Prostate gland (tissue), 2 donors: ENCODE results near the gene ABCC3. TPM values are rescaled to one million over a fixed set of nuclear protein-coding genes. Genes with fewer than 3 reads are reported as not detected.

Source experiments
- DNase-seq: peaks from one replicate; pipeline ENCODE4 v3.0.0-alpha.2; 2019; ENCODE audit warnings: low spot score
- H3K27ac ChIP-seq, 2 donors: fragments of 200-600 bp; sonication (generic); 2 replicates each; pipeline ENCODE4 v1.5.1; 2017 to 2019
- H3K27me3 ChIP-seq: fragments of 200-600 bp; sonication (generic); replicated peaks from 2 replicates; pipeline ENCODE4 v1.5.1; 2019; ENCODE audit not compliant: insufficient read depth
- H3K36me3 ChIP-seq, 2 donors: fragments of 200-600 bp; sonication (generic); 1 replicate in 1 of 2; 2 replicates in 1 of 2; pipeline versions ENCODE4 v1.5.1 to v1.8.1; 2017 to 2019
- H3K4me1 ChIP-seq: fragments of 200-600 bp; sonication (generic); replicated peaks from 2 replicates; pipeline ENCODE4 v1.5.1; 2019
- H3K4me3 ChIP-seq, 2 donors: fragments of 200-600 bp; sonication (generic); 2 replicates each; pipeline ENCODE4 v1.5.1; 2017 to 2019
- H3K9me3 ChIP-seq: fragments of 200-600 bp; sonication (generic); 2 replicates; pipeline ENCODE4 v1.5.1; 2017
- CTCF ChIP-seq, 4 experiments: fragments of 200-600 bp in 2 of 4; fragments of 450-650 bp in 2 of 4; sonication (generic) in 2 of 4; IDR thresholded peaks; 1 replicate in 3 of 4; 2 replicates in 1 of 4; pipeline ENCODE4 v1.5.1; 2016 to 2019; ENCODE audit warnings: antibody characterized with exemption in 4 of 4, mild to moderate bottlenecking in 2 of 4, moderate library complexity in 2 of 4
- POLR2A ChIP-seq: fragments of 450-650 bp; IDR thresholded peaks from one replicate; pipeline ENCODE4 v1.6.1; 2016; ENCODE audit warnings: antibody characterized with exemption, mild to moderate bottlenecking
- POLR2AphosphoS5 ChIP-seq: sonication (generic); formaldehyde crosslinking; IDR thresholded peaks from one replicate; pipeline ENCODE4 v1.6.1; 2017; ENCODE audit warnings: antibody characterized with exemption
- WGBS: methylation state at CpG from one replicate; pipeline ENCODE4 v1.1.5; 2018; 5-methylcytosine and 5-hydroxymethylcytosine counted together
- intact Hi-C: fragments of 100-400 bp; cut with DNase I; formaldehyde crosslinking; loops from one replicate; pipeline ENCODE4 v1.14.2; 2022
- total RNA-seq, 2 donors: library from RNA; depleted of rRNA; stranded (reverse); fragments of >200 nt; gene quantifications; one replicate each; pipeline ENCODE4 v1.1.0, GENCODE V29; 2016

The ABCC3 gene
- total RNA-seq, 2 donors from 2014 or later: 65.9 to 66.1 TPM

DNA sequence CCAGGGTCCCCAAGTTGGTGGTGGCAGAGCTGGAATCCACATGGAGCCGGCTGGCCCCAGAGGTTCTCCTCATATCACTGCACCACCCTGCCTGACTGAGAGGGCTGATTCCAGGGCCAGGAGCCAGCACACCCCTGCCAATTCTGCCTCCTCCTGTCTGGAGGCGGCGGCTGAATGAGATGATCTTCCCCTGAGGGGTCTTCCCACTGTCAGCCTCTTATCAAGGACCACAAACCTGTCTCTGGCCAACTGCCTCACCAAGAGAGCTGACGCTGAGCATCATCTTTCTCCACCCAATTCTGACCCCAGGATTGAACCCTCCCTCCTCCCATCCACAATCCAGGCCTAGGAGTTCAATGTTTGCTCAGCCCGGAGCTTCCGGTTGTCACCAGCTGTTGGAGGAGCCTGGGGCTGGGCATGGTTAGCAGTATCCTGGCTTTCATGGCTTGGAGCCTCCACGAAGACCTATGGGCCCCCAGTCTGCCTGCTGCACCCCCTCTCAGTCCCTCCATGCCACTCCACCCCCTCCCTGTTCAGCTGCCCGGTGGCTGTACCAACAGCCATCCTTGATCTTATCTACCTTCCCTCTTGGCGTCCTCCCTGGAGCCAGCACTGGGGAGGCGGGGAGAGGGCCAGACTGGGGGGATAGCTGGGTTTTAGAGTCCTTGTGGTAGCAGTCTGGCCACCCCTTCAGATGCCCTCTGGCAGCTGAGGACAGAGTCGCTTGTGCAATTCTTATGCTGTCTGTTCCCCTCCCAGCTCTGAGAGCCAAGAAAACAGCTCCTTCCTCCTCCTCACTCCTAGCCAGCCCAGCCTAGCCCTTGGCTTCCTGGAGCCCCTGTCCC lies 25.6 kb downstream of the ABCC3 start:
- 20% methylated on average over 11 of the region's 11 CpGs for WGBS
- peak overlapping the region; percentile 28 to 65 for H3K27ac ChIP-seq
- H3K9me3 ChIP-seq: no peaks in the 10 kb centered on the region
- H3K36me3 ChIP-seq: no peaks in the 10 kb centered on the region
- no peak for TF ChIP-seq CTCF (IDR thresholded peaks at IDR 0.05)
- peak; percentile 52 for TF ChIP-seq POLR2AphosphoS5
- no peak for TF ChIP-seq POLR2A
- intact Hi-C loops: no loop called here
- peaks cover 19% of the 10 kb centered on the region for H3K4me1 ChIP-seq
- DNase-seq: peak; percentile 58
- H3K27me3 ChIP-seq: no peaks in the 10 kb centered on the region
- H3K4me3 ChIP-seq: no peak overlapping the region

DNA sequence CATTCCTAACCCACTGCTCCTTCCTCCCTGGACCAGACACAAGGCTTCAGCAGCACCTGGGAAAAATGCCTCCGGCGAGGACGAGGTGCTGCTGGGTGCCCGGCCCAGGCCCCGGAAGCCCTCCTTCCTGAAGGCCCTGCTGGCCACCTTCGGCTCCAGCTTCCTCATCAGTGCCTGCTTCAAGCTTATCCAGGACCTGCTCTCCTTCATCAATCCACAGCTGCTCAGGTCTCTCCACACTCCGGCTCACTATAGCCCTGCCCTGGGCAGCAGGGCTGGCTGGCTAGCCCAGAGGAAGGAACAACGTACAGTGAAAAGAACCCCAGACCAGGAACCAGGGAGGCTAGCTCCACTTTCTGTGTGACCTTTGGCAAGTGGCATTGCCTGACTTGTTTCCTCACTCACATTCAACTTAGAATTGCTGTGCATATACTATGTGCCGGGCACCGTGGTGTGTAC lies 26.2 kb downstream of the ABCC3 start:
- H3K9me3 ChIP-seq: no peaks in the 10 kb centered on the region
- whole genome bisulfite sequencing: 84% methylated on average over 10 of the region's 10 CpGs
- H3K4me1 ChIP-seq: peaks cover 19% of the 10 kb centered on the region
- DNase-seq: no peak
- no peaks in the 10 kb centered on the region for H3K36me3 ChIP-seq
- no peak overlapping the region for H3K4me3 ChIP-seq
- peak overlapping the region; percentile 28 to 65 for H3K27ac ChIP-seq
- intact Hi-C loops: no loop called here
- H3K27me3 ChIP-seq: no peaks in the 10 kb centered on the region
- no peak for TF ChIP-seq CTCF (IDR thresholded peaks at IDR 0.05)
- no peak for TF ChIP-seq POLR2A
- no peak for TF ChIP-seq POLR2AphosphoS5

DNA sequence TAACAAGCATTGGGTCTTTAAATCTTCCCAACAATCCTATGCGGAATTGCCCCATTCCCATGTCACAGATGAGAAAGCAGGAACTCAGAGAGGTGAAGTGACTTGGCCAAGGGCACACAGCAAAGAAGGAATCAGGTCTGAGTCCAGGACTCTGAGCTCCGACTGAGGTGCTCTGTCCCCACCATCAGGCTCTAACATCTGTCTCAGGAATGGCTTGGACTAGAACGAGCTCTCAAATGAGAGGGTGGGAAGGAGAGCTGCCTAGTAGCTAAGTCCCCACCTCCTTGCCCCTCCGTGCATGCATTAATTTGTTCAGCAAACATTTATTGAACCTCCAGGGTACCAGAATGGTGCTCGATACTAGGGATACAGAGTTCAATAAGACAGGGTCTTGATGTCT lies 26.7 kb downstream of the ABCC3 start:
- Histone ChIP-seq H3K27me3 (no peaks in the 10 kb centered on the region), H3K4me1 (peaks cover 19% of the 10 kb centered on the region), H3K36me3 (no peaks in the 10 kb centered on the region), H3K27ac (peak overlapping the region in 1 of 2 donors; percentile 65), H3K9me3 (no peaks in the 10 kb centered on the region), H3K4me3 (no peak overlapping the region)
- intact Hi-C loops: no loop called here
- TF ChIP-seq POLR2A (no peak), CTCF (IDR thresholded peaks at IDR 0.05) (no peak), POLR2AphosphoS5 (no peak)
- WGBS: 80% methylated on average over 5 of the region's 5 CpGs
- no peak for DNase-seq

DNA sequence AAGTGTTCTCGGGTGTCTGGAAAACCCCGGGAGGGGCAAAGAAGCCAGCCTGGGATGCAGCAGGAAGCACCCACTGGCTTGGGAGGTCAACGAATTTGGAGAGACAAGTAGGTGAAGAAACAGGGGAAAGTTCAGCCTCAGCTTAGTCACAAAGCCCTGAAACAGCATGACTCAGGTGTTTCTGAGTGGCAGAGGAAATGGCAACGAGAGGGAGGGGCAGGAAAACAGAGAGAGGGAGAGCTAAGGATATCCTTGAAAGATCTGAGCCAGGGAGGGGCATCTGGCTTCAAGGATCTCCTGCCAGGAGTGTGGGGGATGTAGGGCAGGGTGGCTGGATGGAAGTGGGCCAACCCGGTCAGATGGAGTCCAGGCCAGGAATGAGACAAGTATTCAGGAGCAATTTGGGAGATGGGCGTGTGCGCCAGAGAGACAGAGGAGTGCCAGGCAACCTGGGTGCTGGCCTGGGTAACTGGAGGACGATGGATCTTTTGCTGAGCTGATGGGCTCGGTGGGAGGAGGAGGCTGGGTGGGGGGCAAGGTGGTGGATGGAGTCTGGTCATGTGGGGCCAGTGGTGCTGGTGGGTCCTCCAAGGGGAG lies 27.2 kb downstream of the ABCC3 start:
- H3K4me1 ChIP-seq: peaks cover 19% of the 10 kb centered on the region
- H3K36me3 ChIP-seq: no peaks in the 10 kb centered on the region
- TF ChIP-seq POLR2A (no peak), CTCF (IDR thresholded peaks at IDR 0.05) (no peak), POLR2AphosphoS5 (peak; percentile 87)
- H3K9me3 ChIP-seq: no peaks in the 10 kb centered on the region
- WGBS: 39% methylated on average over 9 of the region's 9 CpGs
- H3K4me3 ChIP-seq: no peak overlapping the region
- H3K27ac ChIP-seq: peak overlapping the region in 1 of 2 donors; percentile 65
- no peaks in the 10 kb centered on the region for H3K27me3 ChIP-seq
- peak; percentile 70 for DNase-seq
- intact Hi-C loops: no loop called here
